NCI-H226 (cell line): Measurements from ENCODE around the gene SLC5A2.
A peak's percentile ranks its signal among the peaks of the same experiment; 100 is the strongest.
"Not testable (repeated sequence)": the region's sequence is repeated elsewhere in the genome, so short reads cannot be mapped to it uniquely, and the experiment has no call there.

Experiments
- DNase-seq: peaks from one replicate; pipeline ENCODE4 v3.0.0-alpha.2; 2015

The SLC5A2 gene

GRCh38 chr16:31483081-31483480 lies at the start of gene SLC5A2:
TSS of gene SLC5A2 (plus strand) at chr16:31483123. CDS start at chr16:31483137, 14 bp downstream.
- DNase-seq, result no peak

- DNase-seq, result no peak
Measured at GRCh38 chr16:31435341-31436220, 47.3 kb upstream of the SLC5A2 start.

- no peak for DNase-seq
Measured at GRCh38 chr16:31436221-31437045, 46.5 kb upstream of the SLC5A2 start.

DNA sequence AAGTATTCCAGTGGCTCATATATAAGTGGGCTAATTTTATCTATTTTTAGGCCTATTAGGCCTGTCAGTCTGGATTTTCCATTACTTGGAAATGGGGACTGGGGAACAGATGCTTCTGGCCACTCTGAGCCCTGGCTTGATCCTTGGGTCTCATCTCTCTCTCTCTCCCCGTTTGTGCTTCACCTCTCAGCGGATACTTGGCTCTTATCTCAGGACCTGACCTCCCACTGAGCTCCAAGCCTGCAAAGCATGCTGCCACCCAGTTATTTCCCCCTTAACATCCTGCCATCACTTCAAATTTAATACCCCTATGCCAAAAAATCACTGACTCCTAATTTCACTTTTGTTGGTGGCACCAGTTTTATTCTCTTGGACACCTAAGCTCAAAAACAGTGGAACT lies 44.5 kb upstream of the SLC5A2 start:
- no peak for DNase-seq

GRCh38 chr16:31439023-31439422 lies 43.9 kb upstream of the SLC5A2 start:
- not testable (repeated sequence) for DNase-seq

GRCh38 chr16:31439519-31439918 lies 43.4 kb upstream of the SLC5A2 start:
- DNase-seq, result no peak

DNA sequence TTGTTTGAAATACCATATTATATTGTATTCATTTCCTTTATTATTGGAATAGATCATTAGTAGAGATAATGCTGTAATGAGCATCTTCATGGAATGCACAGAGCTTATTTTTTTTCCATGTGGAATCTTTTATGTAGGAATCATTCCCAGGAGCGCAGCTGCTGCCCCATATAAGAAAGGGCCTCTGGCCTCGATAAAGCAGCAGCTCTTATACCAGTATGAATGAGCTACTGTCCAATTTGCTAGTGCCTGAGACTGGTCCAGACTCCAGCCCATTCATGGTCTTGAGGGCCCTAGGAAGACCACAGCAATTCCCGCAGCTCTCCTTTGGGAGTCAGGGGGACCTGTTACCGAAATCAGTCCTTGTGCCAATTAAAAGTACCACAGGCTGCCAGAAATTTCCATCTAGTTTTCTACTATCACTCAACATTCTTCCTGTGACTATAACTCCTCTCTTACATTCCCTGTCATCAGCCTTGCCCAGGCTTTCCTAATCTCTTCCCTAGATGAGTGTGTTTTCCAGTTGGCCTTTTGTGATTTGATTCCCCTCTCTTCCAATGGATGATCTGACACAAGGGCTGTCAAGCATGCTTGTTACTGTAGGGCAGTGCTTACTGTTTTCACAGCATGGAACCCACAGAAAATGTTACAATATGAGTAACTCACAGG lies 42.3 kb upstream of the SLC5A2 start:
- DNase-seq, result no peak

GRCh38 chr16:31441956-31442355 lies 41.0 kb upstream of the SLC5A2 start:
- DNase-seq, result no peak

DNA sequence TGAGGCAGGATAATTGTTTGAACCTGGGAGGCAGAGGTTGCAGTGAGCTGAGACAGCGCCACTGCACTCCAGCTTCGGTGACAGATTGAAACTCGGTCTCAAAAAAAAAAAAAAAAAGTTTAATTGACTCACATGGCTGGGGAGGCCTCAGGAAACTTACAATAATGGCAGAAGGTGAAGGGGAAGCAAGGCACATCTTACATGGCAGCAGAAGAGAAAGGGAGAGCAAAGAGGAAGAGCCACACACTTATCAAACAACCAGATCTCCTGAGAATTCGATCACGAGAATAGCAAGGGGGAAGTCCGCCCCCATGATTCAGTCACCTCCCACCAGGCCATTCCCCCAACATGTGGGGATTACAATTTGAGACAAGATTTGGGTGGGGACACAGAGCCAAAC lies 37.0 kb upstream of the SLC5A2 start:
- DNase-seq, result not testable (repeated sequence)

DNA sequence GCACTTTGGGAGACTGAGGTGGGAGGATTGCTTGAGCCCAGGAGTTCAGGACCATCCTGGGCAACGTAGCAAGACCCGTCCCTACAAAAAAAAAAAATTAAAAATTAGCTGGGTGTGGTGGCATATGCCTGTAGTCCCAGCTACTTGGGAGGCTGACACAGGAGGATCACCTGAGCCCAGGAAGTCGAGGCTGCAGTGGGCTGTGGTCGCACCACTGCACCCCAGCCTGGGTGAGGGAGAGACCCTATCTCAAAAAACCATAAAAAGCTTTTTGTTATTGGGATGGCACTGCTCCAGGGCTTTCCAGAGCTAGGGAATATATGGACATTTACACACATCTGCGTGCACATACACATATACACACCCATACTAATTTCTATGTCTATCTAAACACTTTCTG lies 31.7 kb upstream of the SLC5A2 start:
- no peak for DNase-seq

- DNase-seq, result peak; percentile 82
Measured at GRCh38 chr16:31451681-31452351, 31.1 kb upstream of the SLC5A2 start.

DNA sequence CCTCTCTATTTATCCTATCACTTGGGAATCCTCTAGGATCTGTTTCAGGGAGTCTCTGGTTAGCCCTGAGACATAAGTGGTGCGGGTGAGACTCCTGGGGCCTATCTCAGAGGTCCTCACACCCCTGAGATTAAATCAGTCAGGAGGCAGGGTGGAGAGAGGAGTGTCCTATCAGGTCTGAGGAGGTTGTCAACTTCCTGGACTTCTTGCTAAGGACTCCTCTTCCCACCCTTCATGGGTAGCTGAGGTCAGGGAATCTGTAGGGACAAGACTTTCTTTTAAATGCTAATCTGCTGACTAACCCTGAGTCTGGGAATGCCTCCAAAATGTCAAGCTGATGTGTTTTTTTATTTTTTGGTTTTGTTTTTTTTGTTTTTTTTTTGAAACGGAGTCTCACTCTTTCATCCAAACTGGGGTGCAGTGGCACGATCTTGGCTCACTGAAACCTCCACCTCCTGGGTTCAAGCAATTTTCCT lies 30.3 kb upstream of the SLC5A2 start:
- peak; percentile 88 for DNase-seq

- DNase-seq, result peak; percentile 70
Measured at GRCh38 chr16:31453255-31454204, 29.4 kb upstream of the SLC5A2 start.

DNA sequence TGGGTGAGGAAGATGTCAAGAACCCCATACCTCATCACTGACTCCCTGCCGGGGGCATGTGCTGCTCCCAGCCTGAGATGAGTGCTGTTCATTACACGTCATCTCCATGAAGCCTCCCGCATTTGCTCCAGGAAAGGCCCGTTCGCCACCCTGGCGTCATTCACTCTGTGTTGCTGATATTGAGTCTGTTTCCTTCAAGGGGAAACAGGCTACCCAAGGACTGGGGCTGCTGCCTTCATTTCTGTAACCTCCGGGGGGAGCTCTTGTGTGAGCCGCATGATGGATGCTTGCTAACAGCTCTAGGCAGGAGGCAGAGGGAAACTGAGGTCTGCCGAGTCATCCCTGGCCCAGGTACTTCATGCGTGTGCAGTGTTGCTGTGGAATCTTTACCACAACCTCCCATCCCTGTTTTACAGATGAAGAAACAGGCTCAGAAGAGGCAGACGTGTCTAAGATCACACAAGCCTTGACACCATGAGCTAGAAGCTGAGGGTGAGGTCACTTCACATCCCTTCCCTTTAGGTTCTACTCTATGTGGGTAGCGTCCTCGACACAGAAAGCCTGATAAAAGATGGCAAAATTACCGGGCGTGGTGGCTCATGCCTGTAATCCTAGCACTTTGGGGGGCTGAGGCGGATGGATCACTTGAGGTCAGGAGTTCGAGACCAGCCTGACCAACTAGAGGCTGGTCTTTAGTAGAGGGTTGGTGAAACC lies 27.2 kb upstream of the SLC5A2 start:
- no peak for DNase-seq

GRCh38 chr16:31456988-31457360 lies 25.9 kb upstream of the SLC5A2 start:
- DNase-seq, result no peak

- DNase-seq, result peak; percentile 15
Measured at GRCh38 chr16:31458073-31458843, 24.7 kb upstream of the SLC5A2 start.

DNA sequence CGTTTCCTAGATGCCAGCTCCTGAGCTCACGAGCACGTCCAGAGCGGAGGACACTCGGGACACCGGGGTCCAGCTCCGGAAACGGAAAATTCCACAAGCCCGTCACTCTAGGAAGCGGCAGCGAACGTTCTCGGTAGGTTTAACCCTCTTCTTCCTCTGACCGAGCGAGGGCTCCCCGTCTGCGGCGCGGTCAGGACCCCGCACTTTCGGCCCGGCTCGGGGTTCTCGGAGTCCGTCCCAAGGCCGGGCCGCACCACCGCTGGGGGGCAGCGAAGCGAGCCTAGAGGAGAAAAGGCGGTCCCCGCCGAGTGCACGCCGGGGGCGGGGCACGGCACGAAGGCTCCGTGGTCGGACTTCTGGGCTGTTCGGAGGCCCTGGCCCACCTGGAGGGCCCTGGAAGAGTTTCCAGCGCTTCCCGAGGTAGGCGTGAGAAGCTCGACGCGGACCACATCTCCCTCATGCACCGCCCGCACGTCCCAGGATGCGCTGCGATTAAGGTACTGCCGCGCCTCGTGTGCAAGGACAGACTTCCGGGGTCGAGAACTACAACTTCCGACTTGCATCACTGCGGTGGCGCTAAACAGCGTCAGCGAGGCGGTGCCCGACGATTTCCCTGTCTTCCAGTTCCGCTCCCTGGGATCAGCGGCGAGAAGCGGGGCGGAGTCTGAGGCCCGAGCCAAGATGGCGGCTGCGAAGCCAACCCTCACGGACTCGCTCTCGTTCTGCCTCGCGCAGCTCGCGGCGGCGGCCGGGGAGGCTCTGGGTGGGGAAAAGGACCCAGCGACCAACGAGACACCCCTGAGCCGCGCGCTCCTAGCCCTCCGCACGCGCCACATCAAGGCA lies 23.9 kb upstream of the SLC5A2 start, which contains the start of gene ARMC5:
TSS of gene ARMC5 (plus strand) at position 658 of the 843 bp plus-strand sequence. CDS start at position 682, 24 bp downstream.
- DNase-seq, result peak; percentile 98

DNA sequence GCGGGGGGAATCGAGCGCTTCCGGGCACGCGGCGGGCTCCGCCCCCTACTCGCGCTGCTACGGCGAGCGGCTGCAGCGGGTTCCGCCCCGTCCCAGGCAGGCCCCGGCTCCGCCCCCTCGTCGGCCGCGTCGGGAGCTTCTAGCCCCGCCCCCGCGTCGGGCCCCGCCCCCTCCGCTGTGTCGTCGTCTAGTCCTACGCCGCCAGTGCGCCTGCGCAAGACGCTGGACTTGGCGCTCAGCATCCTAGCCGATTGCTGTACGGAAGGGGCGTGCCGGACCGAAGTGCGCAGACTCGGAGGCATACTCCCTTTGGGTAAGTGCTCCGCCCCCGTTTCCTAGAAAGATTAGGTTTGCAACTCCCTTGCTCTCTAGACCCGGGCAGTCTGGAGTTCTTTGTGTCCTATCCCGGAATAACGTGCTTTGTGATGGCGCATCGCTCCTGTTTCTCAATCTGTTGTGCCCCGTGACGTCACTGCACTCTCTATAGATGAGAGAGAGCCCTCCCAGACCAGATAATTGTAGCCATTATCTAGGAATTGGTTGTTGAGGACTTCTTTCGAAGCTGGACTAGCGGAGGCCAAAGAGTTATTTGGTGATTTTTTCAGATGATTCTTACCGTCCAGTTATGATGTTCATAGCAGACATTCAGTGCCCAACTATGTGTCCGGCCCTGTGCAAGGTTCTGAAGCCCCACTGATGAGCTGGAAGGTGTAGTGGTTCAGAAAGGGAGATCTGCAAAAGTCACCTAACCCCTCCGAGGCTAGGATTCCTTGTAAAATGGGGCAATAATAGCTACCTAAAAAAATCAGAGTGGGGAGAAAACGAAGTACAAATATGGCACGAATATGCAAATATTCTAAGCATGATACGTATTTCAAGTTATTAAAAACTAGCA lies 23.0 kb upstream of the SLC5A2 start:
- peak; percentile 97 for DNase-seq
